Tibial nerve (tissue), 4 donors: Measurements from ENCODE around the gene TBC1D1. TPM values are rescaled to one million over a fixed set of nuclear protein-coding genes. Genes with fewer than 3 reads are reported as not detected.

Source experiments
- DNase-seq, 2 donors: peaks; one replicate each; pipeline ENCODE4 v3.0.0-alpha.2; 2019; ENCODE audit warnings: low spot score in 2 of 2
- H3K27ac ChIP-seq, 4 donors: fragments of 200-600 bp; sonication (generic) in 3 of 4; one replicate each; pipeline ENCODE4 v1.5.1; 2017 to 2019; ENCODE audit warnings: mild to moderate bottlenecking in 1 of 4
- H3K27me3 ChIP-seq, 2 donors: fragments of 200-600 bp; sonication (generic) in 1 of 2; one replicate each; pipeline versions ENCODE4 v1.5.1 to v1.6.0; 2017 to 2019
- H3K36me3 ChIP-seq, 3 donors: fragments of 200-600 bp; sonication (generic); one replicate each; pipeline ENCODE4 v1.5.1; 2018 to 2019
- H3K4me1 ChIP-seq, 4 donors: fragments of 200-600 bp; sonication (generic) in 3 of 4; one replicate each; pipeline ENCODE4 v1.5.1; 2017 to 2019
- H3K4me3 ChIP-seq, 4 donors: fragments of 200-600 bp; sonication (generic) in 3 of 4; one replicate each; pipeline ENCODE4 v1.5.1; 2017 to 2019; ENCODE audit warnings: mild to moderate bottlenecking in 1 of 4, moderate library complexity in 1 of 4
- H3K9me3 ChIP-seq, 4 donors: fragments of 200-600 bp; sonication (generic) in 3 of 4; one replicate each; pipeline ENCODE4 v1.5.1; 2017 to 2019
- CTCF ChIP-seq, 5 experiments: fragments of 200-600 bp in 3 of 5; fragments of 450-650 bp in 2 of 5; sonication (generic) in 3 of 5; IDR thresholded peaks; one replicate each; pipeline ENCODE4 v1.5.1; 2016 to 2019; ENCODE audit warnings: antibody characterized with exemption in 5 of 5, mild to moderate bottlenecking in 3 of 5, moderate library complexity in 2 of 5
- EP300 ChIP-seq, 2 donors: sonication (generic); formaldehyde crosslinking; IDR thresholded peaks; one replicate each; pipeline ENCODE4 v1.6.1; 2017; ENCODE audit warnings: antibody characterized with exemption in 2 of 2, mild to moderate bottlenecking in 1 of 2
- POLR2A ChIP-seq, 2 donors: fragments of 450-650 bp; IDR thresholded peaks; one replicate each; pipeline ENCODE4 v1.6.1; 2017; ENCODE audit warnings: antibody characterized with exemption in 2 of 2, mild to moderate bottlenecking in 2 of 2, moderate library complexity in 2 of 2
- WGBS, 2 donors: methylation state at CpG; one replicate each; pipeline ENCODE4 v1.1.5; 2018; 5-methylcytosine and 5-hydroxymethylcytosine counted together
- total RNA-seq, 4 donors: library from RNA; depleted of rRNA; stranded (reverse); fragments of >200 nt; gene quantifications; one replicate each; pipeline ENCODE4 v1.1.0, GENCODE V29; 2016

Gene TBC1D1
- total RNA-seq, 4 donors from 2014 or later, result 41.6 to 97.8 (median 62.5) TPM

DNA sequence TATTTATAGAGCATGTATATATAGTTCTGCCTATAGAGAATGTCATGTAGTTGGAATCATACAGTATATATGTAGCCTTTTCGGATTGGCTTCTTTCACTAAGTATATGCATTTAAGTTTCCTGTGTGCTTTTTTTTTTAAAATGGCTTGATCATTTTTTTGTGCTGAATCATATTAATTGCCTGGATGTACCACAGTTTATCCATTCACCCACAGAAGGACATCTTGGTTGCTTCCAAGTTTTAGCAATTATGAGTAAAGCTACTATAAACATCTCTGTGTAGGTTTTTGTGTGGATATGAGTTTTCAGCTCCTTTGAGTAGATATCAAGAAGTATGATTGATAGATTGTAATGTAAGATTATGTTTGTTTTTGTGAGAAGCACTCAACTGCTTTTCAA is 93.1 kb downstream of the TBC1D1 start:
- TF ChIP-seq CTCF (IDR thresholded peaks at IDR 0.05), result no peak
- no peak for TF ChIP-seq EP300 (IDR thresholded peaks at IDR 0.05)
- TF ChIP-seq POLR2A (IDR thresholded peaks at IDR 0.05), result no peak
- no peak overlapping the region for H3K27ac ChIP-seq

DNA sequence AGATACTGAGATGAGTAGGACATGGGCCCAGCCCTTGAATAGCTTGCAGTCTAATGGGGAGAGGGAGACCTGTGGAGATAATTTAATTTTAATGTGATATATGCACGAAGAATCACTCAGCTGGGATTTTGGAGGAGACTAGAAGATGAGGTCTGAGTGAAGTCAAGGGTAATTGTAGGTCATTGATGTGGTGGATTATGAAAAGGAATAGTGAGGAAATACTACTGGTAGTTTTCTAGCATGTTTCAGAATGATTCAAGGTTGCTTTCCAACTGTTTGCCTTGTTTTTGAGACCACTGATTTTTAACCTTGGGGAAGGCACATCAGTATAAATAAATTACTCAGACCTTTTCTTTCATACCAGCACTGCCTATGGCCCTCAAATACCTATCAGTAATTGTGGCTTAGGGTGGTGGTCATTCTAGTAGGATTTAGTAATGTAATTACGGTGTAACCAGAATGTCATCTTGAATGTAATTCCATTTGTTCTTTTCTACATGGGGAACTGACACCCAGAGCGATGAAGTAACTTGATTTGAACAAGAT is 94.9 kb downstream of the TBC1D1 start:
- TF ChIP-seq POLR2A (IDR thresholded peaks at IDR 0.05), result no peak
- no peak for TF ChIP-seq CTCF (IDR thresholded peaks at IDR 0.05)
- no peak for TF ChIP-seq EP300 (IDR thresholded peaks at IDR 0.05)
- peaks cover 0 to 19% (median 4%) of the 10 kb centered on the region in 4 donors for H3K4me1 ChIP-seq
- H3K27me3 ChIP-seq, result no peaks in the 10 kb centered on the region
- no peak overlapping the region for H3K27ac ChIP-seq
- 62 to 89% methylated on average over 3 of the region's 3 CpGs for WGBS, 2 donors
- H3K4me3 ChIP-seq, result no peak overlapping the region
- no peaks in the 10 kb centered on the region for H3K36me3 ChIP-seq
- DNase-seq, result no peak
- no peaks in the 10 kb centered on the region for H3K9me3 ChIP-seq

More for the DNA sequence above, 93.1 kb downstream of the TBC1D1 start:
- DNase-seq, result no peak
- Histone ChIP-seq H3K36me3 (no peaks in the 10 kb centered on the region), H3K9me3 (no peaks in the 10 kb centered on the region), H3K4me3 (no peak overlapping the region), H3K27me3 (no peaks in the 10 kb centered on the region), H3K4me1 (peaks cover 0 to 5% (median under 1%) of the 10 kb centered on the region in 4 donors)
- WGBS, 2 donors, result 90 to 97% methylated on average over 1 of the region's 1 CpG

DNA sequence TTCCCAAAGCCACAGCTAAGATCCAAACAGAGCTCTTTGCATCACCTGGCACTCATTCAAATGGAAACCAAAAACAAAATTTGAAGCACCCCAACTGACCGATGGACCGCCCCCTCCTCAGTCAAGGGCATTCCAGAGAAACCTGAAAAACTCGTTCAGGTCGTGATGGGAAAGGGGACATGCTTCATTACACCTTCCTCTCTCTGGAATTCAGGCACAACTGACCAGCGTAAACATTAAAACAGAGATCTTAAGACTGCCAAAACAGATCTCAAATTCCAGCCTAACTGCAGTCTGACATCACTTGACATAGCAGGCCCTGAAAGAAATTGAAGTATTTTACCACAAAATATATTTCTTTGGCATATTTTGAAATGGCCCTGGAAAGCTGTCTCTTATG is 97.8 kb downstream of the TBC1D1 start:
- H3K4me3 ChIP-seq, result no peak overlapping the region
- H3K27me3 ChIP-seq, result no peaks in the 10 kb centered on the region
- peak overlapping the region in 1 of 4 donors; percentile 49 for H3K27ac ChIP-seq
- H3K9me3 ChIP-seq, result no peaks in the 10 kb centered on the region
- 70 to 72% methylated on average over 5 of the region's 5 CpGs for WGBS, 2 donors
- TF ChIP-seq POLR2A (IDR thresholded peaks at IDR 0.05), result no peak
- TF ChIP-seq CTCF (IDR thresholded peaks at IDR 0.05), result no peak
- no peak for TF ChIP-seq EP300 (IDR thresholded peaks at IDR 0.05)
- DNase-seq, result no peak
- H3K36me3 ChIP-seq, result no peaks in the 10 kb centered on the region
- H3K4me1 ChIP-seq, result peaks cover 0 to 25% (median 4%) of the 10 kb centered on the region in 4 donors

DNA sequence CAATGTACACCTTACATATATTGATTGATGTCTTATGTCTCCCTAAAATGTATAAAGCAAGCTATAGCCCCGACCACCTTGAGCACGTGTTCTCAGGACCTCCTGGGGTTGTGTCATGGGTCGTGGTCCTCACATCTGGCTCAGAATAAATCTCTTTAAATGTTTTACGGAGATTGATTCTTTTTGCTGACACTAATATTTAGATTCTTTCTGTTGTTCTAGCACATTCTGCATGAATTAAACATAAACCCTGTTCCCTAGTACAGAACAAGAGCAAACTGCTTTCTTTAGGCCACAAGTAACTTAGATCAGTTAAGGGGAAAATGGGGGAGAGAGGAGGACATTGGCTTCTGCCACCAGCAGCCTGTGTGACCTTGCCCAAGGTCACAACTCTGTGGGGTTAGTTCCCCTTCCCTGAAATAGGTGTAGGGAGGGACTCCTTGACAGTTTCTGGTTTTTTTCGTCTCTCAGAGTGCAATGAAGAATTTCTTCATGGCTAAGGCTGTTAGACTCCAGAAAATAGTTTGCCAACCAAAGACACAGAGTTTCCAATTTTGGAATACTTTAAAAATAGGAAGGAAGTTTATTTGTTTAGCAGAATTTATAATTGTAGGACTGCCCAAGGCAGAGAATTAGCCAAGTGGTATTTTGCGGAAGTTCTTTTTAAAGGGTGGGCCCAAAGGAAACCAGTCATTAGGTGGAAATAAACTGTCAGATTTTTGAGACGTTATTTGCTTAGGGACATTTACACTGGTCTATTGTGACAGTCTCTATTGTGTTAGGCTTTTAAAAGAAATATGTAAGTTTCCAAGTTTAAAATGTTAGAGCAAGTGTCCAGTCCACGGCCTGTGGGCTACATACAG is 98.7 kb downstream of the TBC1D1 start:
- H3K9me3 ChIP-seq, result no peaks in the 10 kb centered on the region
- TF ChIP-seq EP300 (IDR thresholded peaks at IDR 0.05), result peak in 1 of 2 donors; percentile 49
- TF ChIP-seq CTCF (IDR thresholded peaks at IDR 0.05), result no peak
- no peak for TF ChIP-seq POLR2A (IDR thresholded peaks at IDR 0.05)
- H3K27me3 ChIP-seq, result no peaks in the 10 kb centered on the region
- no peak overlapping the region for H3K4me3 ChIP-seq
- peak overlapping the region in 2 of 4 donors; percentile 49 to 66 for H3K27ac ChIP-seq
- H3K4me1 ChIP-seq, result peaks cover 0 to 28% (median 7%) of the 10 kb centered on the region in 4 donors
- H3K36me3 ChIP-seq, result no peaks in the 10 kb centered on the region
- DNase-seq, result no peak
- 59 to 63% methylated on average over 8 of the region's 8 CpGs for WGBS, 2 donors

- Histone ChIP-seq H3K4me3 (no peak overlapping the region), H3K4me1 (peaks cover 0 to 38% (median 7%) of the 10 kb centered on the region in 4 donors), H3K27me3 (no peaks in the 10 kb centered on the region), H3K36me3 (no peaks in the 10 kb centered on the region), H3K9me3 (no peaks in the 10 kb centered on the region), H3K27ac (peak overlapping the region in 2 of 4 donors; percentile 49 to 66)
- TF ChIP-seq EP300 (IDR thresholded peaks at IDR 0.05) (no peak), POLR2A (IDR thresholded peaks at IDR 0.05) (no peak), CTCF (IDR thresholded peaks at IDR 0.05) (no peak)
- WGBS, 2 donors, result 76 to 84% methylated on average over 5 of the region's 5 CpGs
- no peak for DNase-seq
Observed at GRCh38 chr4:37990731-37991245, 99.9 kb downstream of the TBC1D1 start.
